Measurements from ENCODE around the gene HMG20A. TPM values are rescaled to one million over a fixed set of nuclear protein-coding genes. Genes with fewer than 3 reads are reported as not detected.

Gene HMG20A
- total RNA-seq, 2 donors from 2014 or later: 15.9 to 51.4 TPM

DNA sequence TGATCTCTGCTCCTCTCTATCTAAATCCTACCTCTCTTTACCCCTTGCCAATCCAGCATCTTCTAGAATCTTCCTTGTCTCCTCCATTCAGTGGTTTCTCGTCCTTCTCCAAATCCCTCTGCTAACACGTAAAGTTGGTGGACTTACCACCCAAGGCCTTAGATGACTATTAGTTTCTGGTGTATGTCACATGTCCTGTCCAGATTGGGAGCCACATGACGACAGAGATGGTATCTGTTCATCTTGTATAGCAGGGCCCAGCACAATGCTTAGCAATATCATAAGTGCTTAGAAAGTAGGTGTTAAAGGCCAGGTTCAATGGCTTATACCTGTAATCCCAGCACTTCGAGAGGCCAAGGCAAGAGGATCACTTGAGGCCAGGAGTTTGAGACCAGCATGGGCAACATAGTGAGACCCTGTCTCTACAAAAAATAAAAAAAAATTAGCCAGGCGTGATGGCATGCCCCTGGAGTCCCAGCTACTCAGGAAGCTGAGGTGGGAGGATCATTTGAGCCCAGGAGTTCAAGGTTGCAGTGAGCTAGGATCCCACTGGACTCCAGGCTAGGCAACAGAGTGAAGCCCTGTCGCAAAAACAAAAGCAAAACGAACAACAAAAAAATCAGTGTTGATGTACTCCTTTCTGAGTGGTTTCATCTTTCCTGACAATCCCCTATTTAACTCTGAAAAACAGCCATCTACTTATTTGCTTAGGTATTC lies 81.8 kb downstream of the HMG20A start:
- peaks cover 3% of the 10 kb centered on the region for H3K4me1 ChIP-seq (replicated peaks)
- no peak overlapping the region for H3K27ac ChIP-seq
- no peaks in the 10 kb centered on the region for H3K9me3 ChIP-seq
- no peak for DNase-seq (ENCODE audit: low spot score)
- no peak overlapping the region for H3K4me3 ChIP-seq
- TF ChIP-seq POLR2AphosphoS5 (IDR thresholded peaks at IDR 0.05): no peak
- TF ChIP-seq, protein P1, sequence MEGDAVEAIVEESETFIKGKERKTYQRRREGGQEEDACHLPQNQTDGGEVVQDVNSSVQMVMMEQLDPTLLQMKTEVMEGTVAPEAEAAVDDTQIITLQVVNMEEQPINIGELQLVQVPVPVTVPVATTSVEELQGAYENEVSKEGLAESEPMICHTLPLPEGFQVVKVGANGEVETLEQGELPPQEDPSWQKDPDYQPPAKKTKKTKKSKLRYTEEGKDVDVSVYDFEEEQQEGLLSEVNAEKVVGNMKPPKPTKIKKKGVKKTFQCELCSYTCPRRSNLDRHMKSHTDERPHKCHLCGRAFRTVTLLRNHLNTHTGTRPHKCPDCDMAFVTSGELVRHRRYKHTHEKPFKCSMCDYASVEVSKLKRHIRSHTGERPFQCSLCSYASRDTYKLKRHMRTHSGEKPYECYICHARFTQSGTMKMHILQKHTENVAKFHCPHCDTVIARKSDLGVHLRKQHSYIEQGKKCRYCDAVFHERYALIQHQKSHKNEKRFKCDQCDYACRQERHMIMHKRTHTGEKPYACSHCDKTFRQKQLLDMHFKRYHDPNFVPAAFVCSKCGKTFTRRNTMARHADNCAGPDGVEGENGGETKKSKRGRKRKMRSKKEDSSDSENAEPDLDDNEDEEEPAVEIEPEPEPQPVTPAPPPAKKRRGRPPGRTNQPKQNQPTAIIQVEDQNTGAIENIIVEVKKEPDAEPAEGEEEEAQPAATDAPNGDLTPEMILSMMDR (IDR thresholded peaks at IDR 0.05): no peak
- no peak for TF ChIP-seq POLR2A (IDR thresholded peaks at IDR 0.05)
- 85% methylated on average over 7 of the region's 7 CpGs for WGBS
- intact Hi-C loops (cut with DNase I): no loop called here
- no peaks in the 10 kb centered on the region for H3K36me3 ChIP-seq
- no peaks in the 10 kb centered on the region for H3K27me3 ChIP-seq (replicated peaks; ENCODE audit: insufficient read depth)

DNA sequence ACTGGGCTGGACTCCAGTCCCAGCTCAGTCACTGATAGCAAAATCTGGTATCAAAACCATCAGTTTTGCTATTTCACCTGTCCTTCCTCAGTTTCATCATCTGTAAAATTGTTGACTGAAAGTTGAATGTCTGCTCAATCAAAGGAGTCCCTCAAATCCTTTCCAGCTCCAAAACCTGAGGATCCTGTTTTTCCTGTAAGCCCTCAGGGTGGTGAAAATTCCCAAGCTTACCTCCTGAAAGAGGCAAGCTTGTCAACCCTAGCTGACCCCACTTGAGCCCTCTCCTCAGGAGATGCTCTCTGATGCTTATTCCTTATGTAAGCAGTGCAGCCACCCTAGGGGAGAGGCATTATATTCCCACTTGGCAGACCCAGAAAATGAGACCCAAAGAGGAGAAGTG lies 82.6 kb downstream of the HMG20A start:
- Histone ChIP-seq H3K4me1 (replicated peaks) (peaks cover 4% of the 10 kb centered on the region), H3K27ac (no peak overlapping the region), H3K9me3 (no peaks in the 10 kb centered on the region), H3K36me3 (no peaks in the 10 kb centered on the region), H3K4me3 (no peak overlapping the region), H3K27me3 (replicated peaks; ENCODE audit: insufficient read depth) (no peaks in the 10 kb centered on the region)
- intact Hi-C loops (cut with DNase I): no loop called here
- DNase-seq (ENCODE audit: low spot score): no peak
- no peak for TF ChIP-seq POLR2A (IDR thresholded peaks at IDR 0.05)
- no peak for TF ChIP-seq POLR2AphosphoS5 (IDR thresholded peaks at IDR 0.05)
- TF ChIP-seq, protein P1 (IDR thresholded peaks at IDR 0.05): no peak

DNA sequence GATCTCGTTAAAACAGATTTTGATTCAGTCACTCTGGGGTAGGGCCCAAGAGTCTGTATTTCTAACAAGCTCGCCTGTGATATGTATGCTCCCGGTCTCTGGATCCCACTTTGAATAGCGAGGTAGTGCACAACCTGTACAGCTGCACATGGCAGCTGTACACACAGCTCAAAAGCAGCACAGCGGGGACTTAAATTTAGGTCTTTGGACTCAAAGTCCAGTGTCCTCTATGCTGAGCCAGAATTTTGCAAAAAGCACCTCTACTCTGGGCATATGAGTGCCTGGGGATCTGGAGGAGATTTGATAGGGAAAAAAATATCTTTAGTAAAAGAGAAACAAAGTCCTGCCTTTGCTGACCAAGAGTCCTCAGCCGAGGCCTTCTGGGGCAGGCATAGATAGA lies 83.1 kb downstream of the HMG20A start:
- no peak for DNase-seq (ENCODE audit: low spot score)
- intact Hi-C loops (cut with DNase I): no loop called here
- H3K4me1 ChIP-seq (replicated peaks): peaks cover 6% of the 10 kb centered on the region
- no peak overlapping the region for H3K4me3 ChIP-seq
- H3K27ac ChIP-seq: no peak overlapping the region
- H3K36me3 ChIP-seq: no peaks in the 10 kb centered on the region
- 95% methylated on average over 6 of the region's 6 CpGs for WGBS
- no peaks in the 10 kb centered on the region for H3K9me3 ChIP-seq
- no peaks in the 10 kb centered on the region for H3K27me3 ChIP-seq (replicated peaks; ENCODE audit: insufficient read depth)
- TF ChIP-seq POLR2AphosphoS5 (IDR thresholded peaks at IDR 0.05) (no peak), POLR2A (IDR thresholded peaks at IDR 0.05) (no peak)
- TF ChIP-seq, protein P1 (IDR thresholded peaks at IDR 0.05): no peak

DNA sequence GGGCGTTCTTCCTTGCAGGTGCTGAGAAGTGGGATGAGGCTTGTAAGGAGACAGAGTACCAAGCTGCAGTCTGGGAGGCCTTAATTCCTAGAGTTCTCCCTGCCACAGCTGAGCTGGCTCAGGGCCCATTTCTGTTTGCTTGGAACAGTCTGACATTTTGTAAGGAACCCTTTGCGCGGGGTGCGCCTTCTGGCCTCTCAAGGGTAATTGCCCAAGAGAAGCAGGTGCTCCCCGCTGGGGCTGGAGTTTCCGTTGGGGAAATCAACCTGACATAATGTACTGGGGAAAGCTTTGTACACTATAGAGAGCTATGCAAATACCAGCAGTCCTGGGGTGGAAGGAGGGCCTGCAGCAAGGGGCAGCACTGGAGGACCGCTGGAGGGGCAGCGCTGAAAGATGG lies 83.6 kb downstream of the HMG20A start:
- Histone ChIP-seq H3K9me3 (no peaks in the 10 kb centered on the region), H3K36me3 (no peaks in the 10 kb centered on the region), H3K27ac (no peak overlapping the region), H3K4me1 (replicated peaks) (peaks cover 6% of the 10 kb centered on the region), H3K4me3 (no peak overlapping the region), H3K27me3 (replicated peaks; ENCODE audit: insufficient read depth) (no peaks in the 10 kb centered on the region)
- TF ChIP-seq, protein P1 (IDR thresholded peaks at IDR 0.05): no peak
- no peak for TF ChIP-seq POLR2A (IDR thresholded peaks at IDR 0.05)
- no peak for DNase-seq (ENCODE audit: low spot score)
- intact Hi-C loops (cut with DNase I): no loop called here
- WGBS: 86% methylated on average over 8 of the region's 8 CpGs

DNA sequence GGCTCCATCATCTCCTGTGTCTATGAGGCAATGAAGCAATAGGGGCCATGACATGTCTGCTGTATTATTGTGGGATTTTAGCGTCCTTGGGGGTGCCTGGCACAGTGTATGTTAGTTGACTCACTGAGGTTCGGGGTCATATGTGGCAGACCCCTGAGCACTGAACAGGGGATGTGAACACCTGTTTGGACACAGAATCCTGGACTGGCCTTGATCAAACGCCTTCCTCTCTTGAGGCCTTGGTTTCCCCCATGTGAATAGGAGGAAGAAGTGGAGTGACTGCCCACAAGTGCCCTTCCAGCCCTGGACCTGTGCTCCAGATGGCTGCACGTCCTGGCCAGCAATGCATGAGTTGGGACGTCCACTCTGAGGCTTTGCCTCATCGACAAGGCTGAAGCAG lies 84.2 kb downstream of the HMG20A start:
- 98% methylated on average over 6 of the region's 6 CpGs for WGBS

More for the DNA sequence above, 84.2 kb downstream of the HMG20A start:
- intact Hi-C loops (cut with DNase I): no loop called here
- no peak for DNase-seq (ENCODE audit: low spot score)
- TF ChIP-seq POLR2A (IDR thresholded peaks at IDR 0.05) (no peak), POLR2AphosphoS5 (IDR thresholded peaks at IDR 0.05) (no peak)
- TF ChIP-seq, protein P1 (IDR thresholded peaks at IDR 0.05): no peak
- Histone ChIP-seq H3K27ac (no peak overlapping the region), H3K36me3 (no peaks in the 10 kb centered on the region), H3K4me1 (replicated peaks) (peaks cover 6% of the 10 kb centered on the region), H3K4me3 (no peak overlapping the region), H3K27me3 (replicated peaks; ENCODE audit: insufficient read depth) (no peaks in the 10 kb centered on the region), H3K9me3 (no peaks in the 10 kb centered on the region)

All from prostate gland (tissue), 2 donors.